ENCODE data around the gene TMEM255A.
A peak's percentile ranks its signal among the peaks of the same experiment; 100 is the strongest.

TMEM255A gene

DNA sequence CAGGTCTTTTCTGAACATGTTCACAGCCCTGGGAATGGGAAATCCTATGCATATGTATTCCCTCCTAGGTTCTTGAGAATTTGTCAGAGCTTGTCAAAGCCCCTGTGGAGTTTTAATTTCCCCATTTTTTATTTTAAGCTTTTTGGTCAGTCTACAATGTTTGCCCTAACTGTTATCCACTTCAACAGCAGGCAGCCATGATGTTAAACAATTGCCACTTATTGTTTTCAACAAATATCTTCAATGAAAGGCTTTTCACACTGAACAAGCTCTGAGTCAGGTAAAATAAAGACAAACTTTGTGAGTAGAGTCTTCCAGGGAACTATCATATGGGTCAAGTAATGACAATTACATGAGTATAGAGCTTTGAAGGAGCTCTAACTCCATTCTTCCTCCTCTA, 25.6 kb upstream of the TMEM255A start:
- no peak overlapping the region for H3K4me3 ChIP-seq (ENCODE audit: low read depth, low read length)
- no peak for DNase-seq (ENCODE audit: low read depth)
- TF ChIP-seq MYC (IDR thresholded peaks at IDR 0.05; ENCODE audit: low read depth, low read length), result no peak
- no peak for TF ChIP-seq POLR2A (IDR thresholded peaks at IDR 0.05; ENCODE audit: extremely low read depth, insufficient read length)
- TF ChIP-seq, protein P1, sequence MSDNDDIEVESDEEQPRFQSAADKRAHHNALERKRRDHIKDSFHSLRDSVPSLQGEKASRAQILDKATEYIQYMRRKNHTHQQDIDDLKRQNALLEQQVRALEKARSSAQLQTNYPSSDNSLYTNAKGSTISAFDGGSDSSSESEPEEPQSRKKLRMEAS (IDR thresholded peaks at IDR 0.05; ENCODE audit: low read depth, low read length), result no peak
- TF ChIP-seq, protein P2, sequence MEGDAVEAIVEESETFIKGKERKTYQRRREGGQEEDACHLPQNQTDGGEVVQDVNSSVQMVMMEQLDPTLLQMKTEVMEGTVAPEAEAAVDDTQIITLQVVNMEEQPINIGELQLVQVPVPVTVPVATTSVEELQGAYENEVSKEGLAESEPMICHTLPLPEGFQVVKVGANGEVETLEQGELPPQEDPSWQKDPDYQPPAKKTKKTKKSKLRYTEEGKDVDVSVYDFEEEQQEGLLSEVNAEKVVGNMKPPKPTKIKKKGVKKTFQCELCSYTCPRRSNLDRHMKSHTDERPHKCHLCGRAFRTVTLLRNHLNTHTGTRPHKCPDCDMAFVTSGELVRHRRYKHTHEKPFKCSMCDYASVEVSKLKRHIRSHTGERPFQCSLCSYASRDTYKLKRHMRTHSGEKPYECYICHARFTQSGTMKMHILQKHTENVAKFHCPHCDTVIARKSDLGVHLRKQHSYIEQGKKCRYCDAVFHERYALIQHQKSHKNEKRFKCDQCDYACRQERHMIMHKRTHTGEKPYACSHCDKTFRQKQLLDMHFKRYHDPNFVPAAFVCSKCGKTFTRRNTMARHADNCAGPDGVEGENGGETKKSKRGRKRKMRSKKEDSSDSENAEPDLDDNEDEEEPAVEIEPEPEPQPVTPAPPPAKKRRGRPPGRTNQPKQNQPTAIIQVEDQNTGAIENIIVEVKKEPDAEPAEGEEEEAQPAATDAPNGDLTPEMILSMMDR (IDR thresholded peaks at IDR 0.05; ENCODE audit: low read depth, low read length), result no peak

DNA sequence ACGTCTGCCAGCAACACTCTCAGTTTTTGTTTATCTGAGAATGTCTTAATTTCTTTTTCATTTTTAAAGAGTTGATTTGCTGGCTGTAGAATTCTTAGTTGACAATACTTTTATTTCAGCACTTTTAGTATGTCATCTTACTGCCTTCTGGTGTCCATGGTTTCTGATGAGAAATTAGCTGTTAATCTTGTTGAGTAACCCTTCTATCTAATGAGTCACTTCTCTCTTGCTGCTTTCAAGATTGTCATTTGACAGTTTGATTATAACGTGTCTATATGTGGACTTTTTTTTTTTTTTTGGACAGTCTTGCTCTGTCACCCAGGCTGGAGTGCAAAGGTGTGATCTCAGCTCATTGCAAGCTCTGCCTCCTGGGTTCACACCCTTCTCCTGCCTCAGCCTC, 24.0 kb upstream of the TMEM255A start:
- DNase-seq (ENCODE audit: low read depth), result no peak
- H3K4me3 ChIP-seq (ENCODE audit: low read depth, low read length), result no peak overlapping the region
- TF ChIP-seq, protein P2 (IDR thresholded peaks at IDR 0.05; ENCODE audit: low read depth, low read length), result no peak
- no peak for TF ChIP-seq POLR2A (IDR thresholded peaks at IDR 0.05; ENCODE audit: extremely low read depth, insufficient read length)
- TF ChIP-seq, protein P1 (IDR thresholded peaks at IDR 0.05; ENCODE audit: low read depth, low read length), result no peak

DNA sequence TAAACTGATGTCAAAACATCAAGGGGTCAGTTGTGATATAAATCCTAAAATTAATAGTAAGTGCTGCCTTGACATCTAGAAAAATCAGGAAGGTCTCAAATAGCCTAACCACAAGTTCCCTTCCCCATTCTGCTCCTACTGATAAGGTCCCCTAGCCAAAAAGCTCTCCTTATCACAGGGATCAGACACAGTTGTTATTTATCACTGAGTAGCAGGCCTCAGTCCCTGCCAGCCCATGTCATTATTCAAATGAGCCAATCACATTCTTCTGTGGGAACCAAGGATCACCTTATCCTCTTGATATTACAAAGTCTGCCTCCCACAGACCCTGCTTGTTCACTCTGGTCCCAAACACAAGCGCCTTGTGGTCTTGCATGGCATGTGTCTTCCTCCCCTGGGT, 23.3 kb upstream of the TMEM255A start:
- peak; percentile 26 for DNase-seq (ENCODE audit: low read depth)
- TF ChIP-seq, protein P1 (IDR thresholded peaks at IDR 0.05; ENCODE audit: low read depth, low read length), result no peak
- TF ChIP-seq POLR2A (IDR thresholded peaks at IDR 0.05; ENCODE audit: extremely low read depth, insufficient read length), result no peak
- TF ChIP-seq, protein P2 (IDR thresholded peaks at IDR 0.05; ENCODE audit: low read depth, low read length), result no peak
- TF ChIP-seq MYC (IDR thresholded peaks at IDR 0.05; ENCODE audit: low read depth, low read length), result no peak
- no peak overlapping the region for H3K4me3 ChIP-seq (ENCODE audit: low read depth, low read length)

DNA sequence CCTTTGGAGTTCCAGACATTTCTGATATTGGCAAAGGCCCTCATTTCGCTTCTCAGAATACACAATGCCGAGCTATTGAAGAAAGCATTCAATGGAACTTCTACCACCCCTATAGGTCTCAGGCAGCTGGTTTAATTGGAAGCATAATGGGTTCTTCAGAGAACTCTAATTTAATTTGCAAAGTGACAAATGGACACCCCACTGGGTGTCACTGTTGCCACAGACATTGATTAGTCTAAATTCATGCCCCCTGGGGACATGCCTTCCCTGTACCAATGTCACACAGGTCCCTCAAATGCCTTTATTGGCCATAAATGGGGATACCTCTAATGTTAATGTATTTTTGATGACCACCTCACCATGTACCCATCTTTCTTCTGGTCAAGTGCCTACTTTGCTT, 22.9 kb upstream of the TMEM255A start:
- TF ChIP-seq, protein P1 (IDR thresholded peaks at IDR 0.05; ENCODE audit: low read depth, low read length), result no peak
- TF ChIP-seq POLR2A (IDR thresholded peaks at IDR 0.05; ENCODE audit: extremely low read depth, insufficient read length) (no peak), MYC (IDR thresholded peaks at IDR 0.05; ENCODE audit: low read depth, low read length) (no peak)
- TF ChIP-seq, protein P2 (IDR thresholded peaks at IDR 0.05; ENCODE audit: low read depth, low read length), result no peak

DNA sequence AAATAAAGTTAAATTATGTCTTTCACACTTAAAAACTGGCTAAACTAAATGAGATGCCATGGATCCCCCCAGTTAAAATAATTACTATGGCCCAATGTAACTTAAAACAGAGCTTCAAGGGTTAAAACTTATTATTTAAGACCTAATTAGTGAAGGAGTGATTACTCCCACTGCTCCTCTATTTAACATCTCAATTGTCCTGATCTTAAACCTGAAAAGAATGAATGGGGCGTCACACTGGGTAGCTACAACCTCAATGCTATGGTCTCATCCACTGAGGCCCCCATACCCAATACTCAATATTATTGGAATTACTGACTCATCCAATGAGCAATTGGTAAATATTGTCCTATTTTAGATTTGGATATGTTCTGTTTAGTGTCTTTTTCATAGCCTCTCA, 21.1 kb upstream of the TMEM255A start:
- no peak for DNase-seq (ENCODE audit: low read depth)
- no peak overlapping the region for H3K4me3 ChIP-seq (ENCODE audit: low read depth, low read length)
- TF ChIP-seq, protein P1 (IDR thresholded peaks at IDR 0.05; ENCODE audit: low read depth, low read length), result no peak
- TF ChIP-seq, protein P2 (IDR thresholded peaks at IDR 0.05; ENCODE audit: low read depth, low read length), result no peak
- TF ChIP-seq POLR2A (IDR thresholded peaks at IDR 0.05; ENCODE audit: extremely low read depth, insufficient read length), result no peak
- no peak for TF ChIP-seq MYC (IDR thresholded peaks at IDR 0.05; ENCODE audit: low read depth, low read length)

More for the DNA sequence above, 22.9 kb upstream of the TMEM255A start:
- no peak overlapping the region for H3K4me3 ChIP-seq (ENCODE audit: low read depth, low read length)
- peak; percentile 20 for DNase-seq (ENCODE audit: low read depth)

DNA sequence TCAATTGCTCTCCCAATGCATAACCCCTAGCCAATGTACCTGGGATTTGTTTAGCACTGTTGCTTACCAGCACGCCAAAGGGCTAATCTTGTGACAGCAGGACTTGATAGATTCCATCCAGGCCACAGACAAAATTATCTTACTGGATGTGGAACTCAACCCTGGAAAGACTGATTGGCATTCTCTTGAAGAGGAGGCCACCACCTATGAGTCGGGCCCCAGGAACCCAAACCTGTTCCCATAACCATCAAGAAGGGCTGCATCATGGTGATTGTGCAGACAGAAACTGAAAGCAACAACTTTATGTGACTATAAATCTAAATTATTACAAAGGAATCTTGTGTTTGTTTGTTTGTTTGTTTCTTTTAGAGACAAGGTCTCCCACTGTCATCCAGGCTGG, 19.9 kb upstream of the TMEM255A start:
- H3K4me3 ChIP-seq (ENCODE audit: low read depth, low read length), result no peak overlapping the region
- no peak for DNase-seq (ENCODE audit: low read depth)
- TF ChIP-seq MYC (IDR thresholded peaks at IDR 0.05; ENCODE audit: low read depth, low read length) (no peak), POLR2A (IDR thresholded peaks at IDR 0.05; ENCODE audit: extremely low read depth, insufficient read length) (no peak)
- TF ChIP-seq, protein P1 (IDR thresholded peaks at IDR 0.05; ENCODE audit: low read depth, low read length), result no peak
- TF ChIP-seq, protein P2 (IDR thresholded peaks at IDR 0.05; ENCODE audit: low read depth, low read length), result no peak

Measured in NB4 (cell line).